DOHH2 (cell line): ENCODE measurements around the gene KRT6C.

ENCODE experiments used
- H3F3A ChIP-seq: fragments of 200-600 bp; sonication (generic), shearing (Covaris generic); 2 replicates; pipeline ENCODE4 v1.6.0; 2016; ENCODE audit warnings: antibody characterized with exemption, mild to moderate bottlenecking; ENCODE audit not compliant: control insufficient read depth, insufficient read depth
- H3K27ac ChIP-seq: fragments of 200-600 bp; sonication (generic); 2 replicates; pipeline ENCODE4 v1.5.1; 2014; ENCODE audit warnings: low read depth, mild to moderate bottlenecking, low read length, moderate library complexity
- H3K27me3 ChIP-seq: fragments of 200-600 bp; sonication (generic); 2 replicates; pipeline ENCODE4 v1.6.1; 2014; ENCODE audit warnings: mild to moderate bottlenecking, low read length, mixed read lengths; ENCODE audit not compliant: control insufficient read depth
- H3K36me3 ChIP-seq: fragments of 200-600 bp; sonication (generic); 2 replicates; pipeline ENCODE4 v1.6.1; 2014; ENCODE audit warnings: mild to moderate bottlenecking, low read length, moderate library complexity, mixed read lengths; ENCODE audit not compliant: control insufficient read depth
- H3K4me1 ChIP-seq: fragments of 200-600 bp; sonication (generic); 2 replicates; pipeline ENCODE4 v1.6.1; 2014; ENCODE audit warnings: mild to moderate bottlenecking, low read length, mixed read lengths; ENCODE audit not compliant: control insufficient read depth
- H3K4me2 ChIP-seq: fragments of 200-600 bp; sonication (generic); 2 replicates; pipeline ENCODE4 v1.6.0; 2014; ENCODE audit warnings: mild to moderate bottlenecking, low read length, moderate library complexity
- H3K4me3 ChIP-seq: fragments of 200-600 bp; sonication (generic); 2 replicates; pipeline ENCODE4 v1.5.1; 2014; ENCODE audit warnings: mild to moderate bottlenecking, low read length, mixed read lengths
- H3K79me2 ChIP-seq: fragments of 200-600 bp; sonication (generic); 2 replicates; pipeline ENCODE4 v1.6.1; 2014; ENCODE audit warnings: mild to moderate bottlenecking, low read length, mixed read lengths; ENCODE audit not compliant: control insufficient read depth
- H3K9me2 ChIP-seq: fragments of 200-600 bp; sonication (generic); replicated peaks from 2 replicates; pipeline ENCODE4 v1.6.1; 2014; ENCODE audit warnings: mild to moderate bottlenecking, low read length, mixed read lengths; ENCODE audit not compliant: control insufficient read depth
- H3K9me3 ChIP-seq: fragments of 200-600 bp; sonication (generic); 2 replicates; pipeline ENCODE4 v1.6.1; 2014; ENCODE audit warnings: antibody characterized with exemption, low read length, mixed read lengths; ENCODE audit not compliant: control insufficient read depth, insufficient read depth
- H4K20me1 ChIP-seq: fragments of 200-600 bp; sonication (generic); 2 replicates; pipeline ENCODE4 v1.6.0; 2014; ENCODE audit warnings: low read depth, mild to moderate bottlenecking, antibody characterized with exemption, low read length, moderate library complexity; ENCODE audit not compliant: control insufficient read depth, insufficient read depth
- EZH2phosphoT487 ChIP-seq: fragments of 200-600 bp; sonication (generic); IDR thresholded peaks from 2 replicates; pipeline ENCODE4 v1.6.1; 2017; ENCODE audit warnings: borderline replicate concordance, mild to moderate bottlenecking, antibody characterized with exemption, low read length, moderate library complexity, mixed read lengths
- TF ChIP-seq, protein P1 (sequence below): fragments of 200-600 bp; sonication (generic); IDR thresholded peaks from one replicate; pipeline ENCODE4 v1.5.1; 2014; ENCODE audit warnings: antibody characterized with exemption, mild to moderate bottlenecking, low read depth, low read length; ENCODE audit not compliant: poor library complexity, severe bottlenecking

The KRT6C gene

DNA sequence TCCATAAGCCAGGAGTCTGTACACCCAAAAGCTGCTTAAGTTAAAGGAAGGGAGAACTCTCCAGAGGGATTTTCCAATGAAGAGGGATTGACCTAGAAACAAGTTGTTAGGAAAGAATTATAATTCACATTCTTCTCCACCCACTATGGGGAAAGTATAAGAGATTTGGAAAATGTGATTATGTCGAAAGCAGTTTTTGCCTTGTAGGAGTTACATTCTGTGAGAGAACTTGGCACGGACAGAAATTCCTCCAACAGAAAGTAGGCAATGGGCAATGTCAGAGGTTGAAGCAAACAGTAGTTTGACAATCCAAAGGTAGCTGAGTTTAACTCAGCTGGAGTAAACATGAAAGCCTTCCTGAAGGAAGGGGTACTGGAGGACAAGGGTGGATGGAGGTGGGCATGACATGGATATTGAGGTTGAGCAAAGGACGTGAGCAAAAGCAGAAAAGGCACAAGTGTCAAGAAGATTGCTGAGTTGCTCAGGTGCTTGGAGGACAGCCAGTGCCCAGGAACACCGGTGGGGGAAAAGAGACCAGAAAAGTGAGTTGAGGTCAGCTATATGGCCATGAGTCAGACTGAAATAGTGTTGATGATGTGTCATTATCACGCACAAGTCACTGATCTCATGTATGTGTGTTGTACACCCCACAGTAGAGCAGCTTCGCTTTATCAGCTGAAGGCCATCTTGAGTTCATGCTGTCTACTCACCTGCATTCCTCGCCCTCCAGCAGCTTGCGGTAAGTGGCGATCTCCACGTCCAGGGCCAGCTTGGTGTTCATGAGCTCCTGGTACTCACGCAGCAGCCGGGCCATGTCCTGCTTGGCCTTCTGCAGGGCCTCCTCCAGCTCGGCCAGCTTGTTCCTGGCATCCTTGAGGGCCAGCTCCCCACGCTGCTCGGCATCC, 42.6 kb upstream of the KRT6C start:
- Histone ChIP-seq H3K4me1 (no peaks in the 10 kb centered on the region), H4K20me1 (0 out of 2 replicates have a peak, but pooled peaks cover 3% of the 10 kb centered on the region), H3K79me2 (no peaks in the 10 kb centered on the region), H3K9me3 (no peaks in the 10 kb centered on the region), H3K4me2 (no peak overlapping the region), H3F3A (no peaks in the 10 kb centered on the region), H3K36me3 (no peaks in the 10 kb centered on the region), H3K9me2 (no peaks in the 10 kb centered on the region), H3K27ac (no peak overlapping the region), H3K4me3 (no peak overlapping the region), H3K27me3 (no peaks in the 10 kb centered on the region; the same call in 1 of the 2 replicates)
- TF ChIP-seq, protein P1, sequence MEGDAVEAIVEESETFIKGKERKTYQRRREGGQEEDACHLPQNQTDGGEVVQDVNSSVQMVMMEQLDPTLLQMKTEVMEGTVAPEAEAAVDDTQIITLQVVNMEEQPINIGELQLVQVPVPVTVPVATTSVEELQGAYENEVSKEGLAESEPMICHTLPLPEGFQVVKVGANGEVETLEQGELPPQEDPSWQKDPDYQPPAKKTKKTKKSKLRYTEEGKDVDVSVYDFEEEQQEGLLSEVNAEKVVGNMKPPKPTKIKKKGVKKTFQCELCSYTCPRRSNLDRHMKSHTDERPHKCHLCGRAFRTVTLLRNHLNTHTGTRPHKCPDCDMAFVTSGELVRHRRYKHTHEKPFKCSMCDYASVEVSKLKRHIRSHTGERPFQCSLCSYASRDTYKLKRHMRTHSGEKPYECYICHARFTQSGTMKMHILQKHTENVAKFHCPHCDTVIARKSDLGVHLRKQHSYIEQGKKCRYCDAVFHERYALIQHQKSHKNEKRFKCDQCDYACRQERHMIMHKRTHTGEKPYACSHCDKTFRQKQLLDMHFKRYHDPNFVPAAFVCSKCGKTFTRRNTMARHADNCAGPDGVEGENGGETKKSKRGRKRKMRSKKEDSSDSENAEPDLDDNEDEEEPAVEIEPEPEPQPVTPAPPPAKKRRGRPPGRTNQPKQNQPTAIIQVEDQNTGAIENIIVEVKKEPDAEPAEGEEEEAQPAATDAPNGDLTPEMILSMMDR = no peak
- no peak for TF ChIP-seq EZH2phosphoT487

DNA sequence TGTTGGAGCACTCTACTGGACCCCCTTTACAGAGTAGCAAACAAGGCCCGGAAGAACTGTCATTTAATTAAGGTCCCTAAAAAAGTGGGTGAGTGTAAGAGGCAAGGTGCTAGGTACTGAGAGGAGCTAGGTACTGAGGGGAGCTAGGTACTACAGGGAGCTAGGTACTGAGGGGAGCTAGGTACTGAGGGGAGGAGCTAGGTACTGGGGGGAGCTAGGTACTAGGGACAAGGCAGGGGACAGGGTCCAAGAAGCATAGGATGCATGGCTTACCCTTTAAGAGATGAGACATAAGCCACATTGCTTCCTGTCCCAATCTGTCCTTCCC, 41.7 kb upstream of the KRT6C start:
- TF ChIP-seq, protein P1 = no peak
- no peak for TF ChIP-seq EZH2phosphoT487
- H3K27ac ChIP-seq = no peak overlapping the region
- H3K9me3 ChIP-seq = peaks cover 4% of the 10 kb centered on the region; the same call in 1 of the 2 replicates
- no peaks in the 10 kb centered on the region for H3F3A ChIP-seq
- H4K20me1 ChIP-seq = 0 out of 2 replicates have a peak, but pooled peaks cover 3% of the 10 kb centered on the region
- no peaks in the 10 kb centered on the region for H3K4me1 ChIP-seq
- no peaks in the 10 kb centered on the region for H3K79me2 ChIP-seq
- no peaks in the 10 kb centered on the region; the same call in 1 of the 2 replicates for H3K27me3 ChIP-seq
- no peaks in the 10 kb centered on the region for H3K9me2 ChIP-seq
- no peak overlapping the region for H3K4me2 ChIP-seq
- H3K4me3 ChIP-seq = no peak overlapping the region
- no peaks in the 10 kb centered on the region for H3K36me3 ChIP-seq

DNA sequence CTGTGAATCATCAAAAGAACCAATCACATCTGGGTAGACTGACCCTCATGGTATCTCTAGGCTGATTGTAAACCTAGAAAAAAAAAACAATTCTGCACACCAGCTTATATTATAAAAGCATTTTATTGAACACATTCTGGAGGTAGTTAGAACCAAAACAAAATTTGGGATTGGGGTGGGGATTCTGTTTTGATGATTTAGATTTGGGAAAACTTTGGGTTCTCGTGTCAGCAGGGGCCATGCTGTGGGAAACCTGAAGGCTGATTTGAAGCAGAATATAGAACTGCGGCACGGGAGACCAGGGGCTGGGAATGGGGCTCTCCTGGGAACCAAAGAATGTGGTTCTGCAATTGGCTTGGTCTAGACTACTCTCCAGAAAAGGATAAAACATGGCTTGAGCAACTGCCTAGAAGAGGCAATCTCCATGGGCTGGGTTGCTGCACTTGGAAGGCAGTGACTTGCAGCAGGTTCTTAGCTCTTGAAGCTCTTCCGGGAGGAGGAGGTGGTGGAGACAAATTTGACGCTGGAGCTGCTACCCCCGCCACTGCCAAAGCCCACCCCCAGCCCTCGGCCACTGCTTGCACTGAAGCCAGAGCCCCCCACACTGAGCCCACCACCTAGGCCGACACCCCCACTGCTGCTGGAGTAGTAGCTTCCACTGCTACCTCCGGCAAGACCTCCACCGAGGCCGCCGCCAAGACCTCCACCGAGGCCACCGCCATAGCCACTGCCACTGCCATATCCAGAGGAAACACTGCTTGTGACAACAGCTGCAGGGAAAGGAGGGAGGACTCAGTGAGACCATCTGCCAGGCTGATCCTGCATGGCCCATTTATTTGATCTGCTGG, 41.1 kb upstream of the KRT6C start:
- H3K36me3 ChIP-seq = no peaks in the 10 kb centered on the region
- 0 out of 2 replicates have a peak, but pooled peaks cover 3% of the 10 kb centered on the region for H4K20me1 ChIP-seq
- H3K9me3 ChIP-seq = peaks cover 4% of the 10 kb centered on the region; the same call in 1 of the 2 replicates
- H3K27me3 ChIP-seq = no peaks in the 10 kb centered on the region; the same call in 1 of the 2 replicates
- no peak for TF ChIP-seq EZH2phosphoT487
- TF ChIP-seq, protein P1 = no peak
- H3K79me2 ChIP-seq = no peaks in the 10 kb centered on the region
- no peaks in the 10 kb centered on the region for H3K9me2 ChIP-seq
- no peak overlapping the region for H3K4me3 ChIP-seq
- no peak overlapping the region for H3K4me2 ChIP-seq
- H3F3A ChIP-seq = no peaks in the 10 kb centered on the region
- H3K27ac ChIP-seq = no peak overlapping the region
- H3K4me1 ChIP-seq = no peaks in the 10 kb centered on the region
